HepG2 (cell line): ENCODE results near the gene DHX8. TPM values are rescaled to one million over a fixed set of nuclear protein-coding genes. Genes with fewer than 3 reads are reported as not detected.

Experiments
- ASH2L ChIP-seq: fragments of 300-600, 200-600 bp; sonication (generic); IDR thresholded peaks from 2 replicates; pipeline ENCODE4 v1.7.0; 2017; ENCODE audit warnings: low read depth, mild to moderate bottlenecking, moderate library complexity, mixed read lengths, low read length; ENCODE audit not compliant: insufficient read length
- DMAP1 ChIP-seq: IDR thresholded peaks from 2 replicates; pipeline ENCODE4 v1.6.1; 2016
- EP300 ChIP-seq, 3 experiments: sonication (generic) in 1 of 3; formaldehyde crosslinking in 1 of 3; IDR thresholded peaks; 2 replicates each; pipeline versions ENCODE4 v1.5.1 to v1.6.1; 2011 to 2020; ENCODE audit warnings: low read depth in 2 of 3, low read length in 2 of 3, borderline replicate concordance in 1 of 3, improper control_type of control experiment in 1 of 3, mild to moderate bottlenecking in 1 of 3, missing genetic modification reagents in 1 of 3, moderate library complexity in 1 of 3
- GABPB1 ChIP-seq: IDR thresholded peaks from 2 replicates; pipeline ENCODE4 v1.6.1; 2016; ENCODE audit warnings: mild to moderate bottlenecking, missing genetic modification reagents, moderate library complexity, missing compliant biosample characterization
- GFI1 ChIP-seq: sonication (generic); formaldehyde crosslinking; IDR thresholded peaks from 2 replicates; pipeline ENCODE4 v1.5.0; 2020; ENCODE audit warnings: missing genetic modification reagents, mild to moderate bottlenecking, borderline replicate concordance
- HCFC1 ChIP-seq: fragments of 150-350 bp; IDR thresholded peaks from 2 replicates; pipeline ENCODE4 v1.6.1; 2014; ENCODE audit warnings: low read depth, low read length
- HDAC1 ChIP-seq: sonication (generic); formaldehyde crosslinking; IDR thresholded peaks from 2 replicates; pipeline ENCODE4 v1.5.1; 2020; ENCODE audit warnings: mild to moderate bottlenecking, missing genetic modification reagents
- JUND ChIP-seq: sonication (generic); formaldehyde crosslinking; IDR thresholded peaks from 2 replicates; pipeline ENCODE4 v1.8.0; 2022; ENCODE audit warnings: mild to moderate bottlenecking, missing genetic modification reagents
- KLF16 ChIP-seq, 2 experiments: sonication (generic) in 1 of 2; formaldehyde crosslinking in 1 of 2; IDR thresholded peaks; 2 replicates each; pipeline versions ENCODE4 v1.6.1 to v1.8.0; 2016 to 2023; ENCODE audit warnings: missing genetic modification reagents in 2 of 2, missing compliant biosample characterization in 1 of 2
- MLLT10 ChIP-seq: sonication (generic); formaldehyde crosslinking; IDR thresholded peaks from 2 replicates; pipeline ENCODE4 v1.4.0; 2020; ENCODE audit warnings: missing genetic modification reagents
- NCOA2 ChIP-seq: sonication (generic); formaldehyde crosslinking; IDR thresholded peaks from 2 replicates; pipeline ENCODE4 v1.8.0; 2022; ENCODE audit warnings: inconsistent platforms
- NCOR1 ChIP-seq: fragments of 200-600 bp; sonication (generic); IDR thresholded peaks from 2 replicates; pipeline ENCODE4 v1.7.0; 2017; ENCODE audit warnings: antibody characterized with exemption, low read length, borderline replicate concordance
- NR0B2 ChIP-seq: sonication (generic); formaldehyde crosslinking; IDR thresholded peaks from 2 replicates; pipeline ENCODE4 v1.4.0; 2020; ENCODE audit warnings: mild to moderate bottlenecking, missing genetic modification reagents
- RXRB ChIP-seq: IDR thresholded peaks from 2 replicates; pipeline ENCODE4 v1.6.1; 2016; ENCODE audit warnings: borderline replicate concordance, missing genetic modification reagents, missing compliant biosample characterization
- SMAD3 ChIP-seq: sonication (generic); formaldehyde crosslinking; IDR thresholded peaks from 2 replicates; pipeline ENCODE4 v1.4.0; 2020; ENCODE audit warnings: missing genetic modification reagents
- SMARCE1 ChIP-seq: fragments of 450-650 bp; IDR thresholded peaks from 2 replicates; pipeline ENCODE4 v1.6.1; 2017; ENCODE audit warnings: borderline replicate concordance
- SRSF9 ChIP-seq: fragments of 200-400 bp; formaldehyde crosslinking; IDR thresholded peaks from 2 replicates; pipeline ENCODE4 v1.6.1; 2018; ENCODE audit warnings: borderline replicate concordance, mild to moderate bottlenecking, low read depth, low read length; ENCODE audit not compliant: insufficient read depth, poor library complexity, severe bottlenecking
- SSRP1 ChIP-seq: IDR thresholded peaks from 2 replicates; pipeline ENCODE4 v1.6.1; 2016; ENCODE audit warnings: control low read depth
- TFE3 ChIP-seq: IDR thresholded peaks from 2 replicates; pipeline ENCODE4 v1.6.1; 2016
- ZNF12 ChIP-seq: sonication (generic); formaldehyde crosslinking; IDR thresholded peaks from 2 replicates; pipeline ENCODE4 v1.5.0; 2020; ENCODE audit warnings: missing genetic modification reagents
- ZNF280B ChIP-seq: sonication (generic); formaldehyde crosslinking; IDR thresholded peaks from 2 replicates; pipeline ENCODE4 v1.5.0; 2020; ENCODE audit warnings: missing genetic modification reagents, mild to moderate bottlenecking, borderline replicate concordance
- ZNF382 ChIP-seq: sonication (generic); formaldehyde crosslinking; IDR thresholded peaks from 2 replicates; pipeline ENCODE4 v1.5.0; 2020; ENCODE audit warnings: missing genetic modification reagents, mild to moderate bottlenecking, borderline replicate concordance
- ZNF501 ChIP-seq: sonication (generic); formaldehyde crosslinking; IDR thresholded peaks from 2 replicates; pipeline ENCODE4 v1.5.1; 2020; ENCODE audit warnings: mild to moderate bottlenecking, moderate library complexity, missing genetic modification reagents
- ZNF530 ChIP-seq: sonication (generic); formaldehyde crosslinking; IDR thresholded peaks from 2 replicates; pipeline ENCODE4 v1.5.0; 2020; ENCODE audit warnings: low read depth, mild to moderate bottlenecking, missing genetic modification reagents
- ZNF674 ChIP-seq: sonication (generic); formaldehyde crosslinking; IDR thresholded peaks from 2 replicates; pipeline ENCODE4 v1.5.0; 2020; ENCODE audit warnings: low read depth, mild to moderate bottlenecking, missing genetic modification reagents
- polyA plus RNA-seq, 8 experiments: library from polyadenylated mRNA; depleted of rRNA in 3 of 8; stranded (reverse) in 7 of 8; unstranded in 1 of 8; fragments of >200 nt; fragmentation: Illumina TruSeq in 4 of 8; extraction: Trizol in 4 of 8; gene quantifications; 2 replicates each; pipeline versions ENCODE4 v1.2.1 to v1.2.3, GENCODE V29; 2011 to 2016; ENCODE audit warnings: low read depth in 4 of 8, missing spikeins in 1 of 8, mixed read lengths in 1 of 8; ENCODE audit not compliant: insufficient read depth in 1 of 8
- total RNA-seq, 5 experiments: library from RNA; depleted of rRNA; stranded (reverse); fragments of >200 nt; fragmentation: Illumina TruSeq; extraction: Trizol; gene quantifications; 2 replicates each; pipeline ENCODE4 v1.2.3, GENCODE V29; 2016; ENCODE audit warnings: low read depth in 1 of 5
- TF ChIP-seq, protein P1 (sequence below): sonication (generic); formaldehyde crosslinking; IDR thresholded peaks from 2 replicates; pipeline ENCODE4 v1.5.1; 2020; ENCODE audit warnings: mild to moderate bottlenecking, missing genetic modification reagents, moderate library complexity

DHX8 gene
- total and polyA plus RNA-seq, 2 of the 13 experiments (the other 11 are each of a cell fraction or from before 2014, with no cell fraction given) = 24.8 to 48.9 TPM

GRCh38 chr17:43456661-43457361 lies 27.0 kb upstream of the DHX8 start (continued):
- peak; percentile 94 for TF ChIP-seq SMAD3 (CRISPR knock-in tag)
- peak; percentile 91 for TF ChIP-seq GFI1
- TF ChIP-seq, protein P1, sequence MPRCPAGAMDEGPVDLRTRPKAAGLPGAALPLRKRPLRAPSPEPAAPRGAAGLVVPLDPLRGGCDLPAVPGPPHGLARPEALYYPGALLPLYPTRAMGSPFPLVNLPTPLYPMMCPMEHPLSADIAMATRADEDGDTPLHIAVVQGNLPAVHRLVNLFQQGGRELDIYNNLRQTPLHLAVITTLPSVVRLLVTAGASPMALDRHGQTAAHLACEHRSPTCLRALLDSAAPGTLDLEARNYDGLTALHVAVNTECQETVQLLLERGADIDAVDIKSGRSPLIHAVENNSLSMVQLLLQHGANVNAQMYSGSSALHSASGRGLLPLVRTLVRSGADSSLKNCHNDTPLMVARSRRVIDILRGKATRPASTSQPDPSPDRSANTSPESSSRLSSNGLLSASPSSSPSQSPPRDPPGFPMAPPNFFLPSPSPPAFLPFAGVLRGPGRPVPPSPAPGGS (CRISPR knock-in tag) = peak; percentile 87
- TF ChIP-seq NCOR1 = peak; percentile 97
- TF ChIP-seq SMARCE1 = no peak
- TF ChIP-seq JUND = peak; percentile 76; the same call in 1 of the 2 replicates
- TF ChIP-seq ZNF12 = peak; percentile 76; the same call in 1 of the 2 replicates
- TF ChIP-seq ZNF674 (CRISPR knock-in tag) = no peak
- peak; percentile 76; the same call in 1 of the 2 replicates for TF ChIP-seq NR0B2 (CRISPR knock-in tag)
- TF ChIP-seq SSRP1 (CRISPR knock-in tag) = peak; percentile 91
- peak in 1 of 2 experiments; percentile 90; a peak in 2 of 4 replicates for TF ChIP-seq KLF16 (CRISPR knock-in tag; IDR thresholded peaks at IDR 0.05)
- no peak for TF ChIP-seq SRSF9
- TF ChIP-seq RXRB = peak; percentile 100
- TF ChIP-seq MLLT10 (CRISPR knock-in tag) = no peak
- TF ChIP-seq ZNF530 = no peak
- no peak for TF ChIP-seq ZNF280B (CRISPR knock-in tag)
- peak; percentile 99 for TF ChIP-seq NCOA2 (CRISPR knock-in tag)
- peak; percentile 61 for TF ChIP-seq ASH2L
- peak; percentile 80 for TF ChIP-seq GABPB1 (CRISPR knock-in tag)
- peak; percentile 96 for TF ChIP-seq HDAC1 (CRISPR knock-in tag)
- TF ChIP-seq HCFC1 = no peak
- TF ChIP-seq DMAP1 (CRISPR knock-in tag) = peak; percentile 93
- peak; percentile 92 for TF ChIP-seq TFE3 (CRISPR knock-in tag)
- TF ChIP-seq EP300 (IDR thresholded peaks at IDR 0.05; ENCODE audit: low read depth in 2 of 2, low read length in 2 of 2) = peak; percentile 79 to 99; a peak in 3 of 4 replicates
- peak; percentile 97 for TF ChIP-seq EP300 (CRISPR knock-in tag; IDR thresholded peaks at IDR 0.05; ENCODE audit: borderline replicate concordance)
- peak; percentile 78 for TF ChIP-seq ZNF501 (CRISPR knock-in tag)
- no peak for TF ChIP-seq ZNF382 (CRISPR knock-in tag)
